K562 (cell line): ENCODE data around the gene TOGARAM2. TPM values are rescaled to one million over a fixed set of nuclear protein-coding genes. Genes with fewer than 3 reads are reported as not detected.

Source experiments
- ATAC-seq: fragments of 200-7000 bp; cut with Tn5 transposase; 3 replicates; pipeline ENCODE4 v1.9.1; 2020; ENCODE audit warnings: moderate library complexity
- BruUV-seq: library from RNA; stranded (reverse); fragments of 400-500 nt; replicated peaks from 2 replicates; lab custom pipeline; 2021; lab: Mats Ljungman, UMichigan
- CTCF ChIA-PET: fragments of 300-600 bp; formaldehyde crosslinking; extraction: SDS; loops from one replicate; lab custom pipeline; 2021; ENCODE audit warnings: low intra/inter-chr PET ratio; lab: Yijun Ruan, JAX
- POLR2A ChIA-PET: fragments of 300-600, 350-650 bp; sonication (Branson Sonifier 250); formaldehyde crosslinking; extraction: SDS; loops from one replicate; lab custom pipeline; 2021; ENCODE audit warnings: antibody characterized with exemption, inconsistent platforms; lab: Yijun Ruan, JAX
- DNase-seq, 4 experiments: peaks; one replicate each; pipeline versions ENCODE4 v3.0.0 to v3.0.0-alpha.2; 2011 to 2018; ENCODE audit warnings: low spot score in 3 of 4, mixed read lengths in 3 of 4; ENCODE audit errors: extremely low read depth in 1 of 4
- FAIRE-seq: peaks from 2 replicates; lab custom pipeline; 2011; peaks lifted over from hg19 to GRCh38; lab: Jason Lieb, UNC
- H2AFZ ChIP-seq: 2 replicates; pipeline ENCODE4 v1.6.0; 2011; ENCODE audit warnings: low read depth, low read length, control low read depth, inconsistent platforms
- H3K27ac ChIP-seq: fragments of 200-600 bp; 3 replicates; pipeline ENCODE4 v1.8.0; 2011; ENCODE audit warnings: low read depth, mild to moderate bottlenecking, control low read depth, inconsistent platforms, low read length, moderate library complexity, mixed read lengths; ENCODE audit errors: extremely low read depth
- H3K27me3 ChIP-seq, 2 experiments: fragments of 300-600 bp in 1 of 2; 2 replicates in 1 of 2; 3 replicates in 1 of 2; pipeline versions ENCODE4 v1.6.0 to v1.8.0; 2011; ENCODE audit warnings: inconsistent platforms in 2 of 2, low read length in 2 of 2, mild to moderate bottlenecking in 1 of 2, mixed read lengths in 1 of 2, moderate library complexity in 1 of 2; ENCODE audit not compliant: control insufficient read depth in 2 of 2, insufficient read depth in 2 of 2
- H3K36me3 ChIP-seq: fragments of 300-600 bp; 3 replicates; pipeline ENCODE4 v1.8.0; 2011; ENCODE audit warnings: mild to moderate bottlenecking, low read length, inconsistent platforms; ENCODE audit not compliant: control insufficient read depth, insufficient read depth
- H3K4me1 ChIP-seq, 2 experiments: fragments of 200-600 bp in 1 of 2; replicated peaks in 1 of 2; 2 replicates in 1 of 2; 3 replicates in 1 of 2; pipeline versions ENCODE4 v1.5.1 to v1.8.0; 2011; ENCODE audit warnings: inconsistent platforms in 2 of 2, low read length in 2 of 2, mild to moderate bottlenecking in 1 of 2, mixed read lengths in 1 of 2, moderate library complexity in 1 of 2; ENCODE audit not compliant: control insufficient read depth in 2 of 2, insufficient read depth in 2 of 2
- H3K4me2 ChIP-seq: 2 replicates; pipeline ENCODE4 v1.6.1; 2011; ENCODE audit warnings: low read length, control low read depth, inconsistent platforms, mixed read lengths; ENCODE audit not compliant: insufficient read depth
- H3K4me3 ChIP-seq: fragments of 200-600 bp; sonication (generic), shearing (Covaris generic); 2 replicates; pipeline ENCODE4 v1.5.1; 2016; ENCODE audit warnings: control low read depth, inconsistent platforms
- H3K79me2 ChIP-seq: fragments of 200-600 bp; 3 replicates; pipeline ENCODE4 v1.8.0; 2011; ENCODE audit warnings: low read length, inconsistent platforms; ENCODE audit not compliant: control insufficient read depth, insufficient read depth
- H3K9ac ChIP-seq, 2 experiments: 2 replicates each; pipeline versions ENCODE4 v1.6.0 to v1.6.1; 2011; ENCODE audit warnings: low read depth in 2 of 2, low read length in 2 of 2, control low read depth in 1 of 2, inconsistent platforms in 1 of 2, mild to moderate bottlenecking in 1 of 2, mixed read lengths in 1 of 2; ENCODE audit not compliant: insufficient read depth in 1 of 2
- H3K9me1 ChIP-seq: one replicate; pipeline ENCODE4 v1.6.0; 2011; ENCODE audit warnings: inconsistent platforms, mild to moderate bottlenecking, low read length, moderate library complexity; ENCODE audit not compliant: control insufficient read depth, insufficient read depth
- H3K9me3 ChIP-seq: replicated peaks from 2 replicates; pipeline ENCODE4 v1.5.1; 2011; ENCODE audit warnings: low read depth, low read length, inconsistent platforms; ENCODE audit not compliant: control insufficient read depth, insufficient read depth
- H4K20me1 ChIP-seq: replicated peaks from 2 replicates; pipeline ENCODE4 v1.6.1; 2011; ENCODE audit warnings: low read length, inconsistent platforms, mixed read lengths; ENCODE audit not compliant: control insufficient read depth, insufficient read depth
- BCLAF1 ChIP-seq, 2 experiments: fragments of 450-650 bp in 1 of 2; IDR thresholded peaks; 2 replicates each; pipeline ENCODE4 v1.6.1; 2011 to 2017; ENCODE audit warnings: low read depth in 2 of 2, antibody characterized with exemption in 1 of 2, borderline replicate concordance in 1 of 2, low read length in 1 of 2, mild to moderate bottlenecking in 1 of 2, mixed read lengths in 1 of 2; ENCODE audit not compliant: control insufficient read depth in 1 of 2
- SNRNP70 ChIP-seq: fragments of 200-400 bp; formaldehyde crosslinking; optimal IDR thresholded peaks from 2 replicates; pipeline ENCODE3; 2017; ENCODE audit warnings: low read depth, low read length
- TAF1 ChIP-seq: IDR thresholded peaks from 2 replicates; pipeline ENCODE4 v1.6.1; 2011; ENCODE audit warnings: mild to moderate bottlenecking, low read length, moderate library complexity; ENCODE audit not compliant: insufficient read depth, control insufficient read depth, severe bottlenecking; ENCODE audit errors: extremely low read depth
- ZNF354B ChIP-seq: fragments of 250-450 bp; sonication (Bioruptor Pico); IDR thresholded peaks from 2 replicates; pipeline ENCODE4 v1.4.0; 2020
- WGBS: fragments of 100-300 bp; shearing (Covaris generic); methylation state at CpG from one replicate; pipeline ENCODE4 v1.1.6; 2016; ENCODE audit warnings: low coverage, mixed read lengths; ENCODE audit not compliant: insufficient coverage; ENCODE audit errors: missing lambda C conversion rate; 5-methylcytosine and 5-hydroxymethylcytosine counted together
- in situ Hi-C: fragments of 300-500 bp; cut with MboI; formaldehyde crosslinking; loops from 4 replicates; pipeline ENCODE4 v1.15.0; 2018; ENCODE audit warnings: inconsistent platforms, mixed read lengths
- intact Hi-C: fragments of 100-400 bp; cut with micrococcal nuclease; formaldehyde crosslinking; loops from 2 replicates; pipeline ENCODE4 v1.14.2; 2022
- polyA plus RNA-seq, 8 experiments: library from polyadenylated mRNA; depleted of rRNA in 4 of 8; stranded (reverse) in 5 of 8; unstranded in 3 of 8; fragments of >200 nt; fragmentation: Nextera tagmentation in 2 of 8; fragmentation: Illumina TruSeq in 1 of 8; extraction: Ambion mirVana in 2 of 8; extraction: Trizol in 1 of 8; gene quantifications; 2 replicates each; pipeline versions ENCODE4 v1.2.1 to v1.2.3, GENCODE V29; 2011 to 2014; ENCODE audit warnings: inconsistent platforms in 1 of 8, missing spikeins in 1 of 8
- total RNA-seq, 7 experiments: library from RNA; depleted of rRNA in 6 of 7; stranded (reverse); fragments of >200 nt in 6 of 7; fragmentation: Illumina TruSeq in 2 of 7; extraction: Trizol in 2 of 7; gene quantifications; 2 replicates each; pipeline versions ENCODE4 v1.2.1 to v1.2.3, GENCODE V29; 2011 to 2021; ENCODE audit warnings: low replicate concordance in 1 of 7
- TF ChIP-seq, protein P1 (sequence below), 2 experiments: fragments of 450-650 bp; formaldehyde crosslinking in 1 of 2; IDR thresholded peaks; 2 replicates each; pipeline versions ENCODE4 v1.4.0 to v1.6.1; 2014 to 2020; ENCODE audit warnings: mild to moderate bottlenecking in 2 of 2, borderline replicate concordance in 1 of 2, low read depth in 1 of 2

Gene TOGARAM2
- total and polyA plus RNA-seq, 9 of the 15 experiments (the other 6 are each of a cell fraction or from before 2014, with no cell fraction given), result not detected

- no peak for ATAC-seq
- no peak overlapping the region for H3K4me3 ChIP-seq
- H4K20me1 ChIP-seq, result no peaks in the 10 kb centered on the region
- no peaks in the 10 kb centered on the region for H3K79me2 ChIP-seq
- WGBS, result 2% methylated on average over 14 of the region's 14 CpGs
- H3K4me1 ChIP-seq, result no peaks in the 10 kb centered on the region
- no peak overlapping the region for H3K9ac ChIP-seq
- intact Hi-C loops, result loop anchor here (10.0 kb wide), 1 partner anchor 119 kb away; no protein-coding TSS in a partner anchor
- H3K4me2 ChIP-seq, result no peak overlapping the region
- H3K27ac ChIP-seq, result no peak overlapping the region
- no peak for TF ChIP-seq SNRNP70
- TF ChIP-seq BCLAF1 (IDR thresholded peaks at IDR 0.05; ENCODE audit: borderline replicate concordance in 1 of 2, control insufficient read depth in 1 of 2, low read depth in 2 of 2, low read length in 1 of 2), result no peak
- TF ChIP-seq, protein P1, sequence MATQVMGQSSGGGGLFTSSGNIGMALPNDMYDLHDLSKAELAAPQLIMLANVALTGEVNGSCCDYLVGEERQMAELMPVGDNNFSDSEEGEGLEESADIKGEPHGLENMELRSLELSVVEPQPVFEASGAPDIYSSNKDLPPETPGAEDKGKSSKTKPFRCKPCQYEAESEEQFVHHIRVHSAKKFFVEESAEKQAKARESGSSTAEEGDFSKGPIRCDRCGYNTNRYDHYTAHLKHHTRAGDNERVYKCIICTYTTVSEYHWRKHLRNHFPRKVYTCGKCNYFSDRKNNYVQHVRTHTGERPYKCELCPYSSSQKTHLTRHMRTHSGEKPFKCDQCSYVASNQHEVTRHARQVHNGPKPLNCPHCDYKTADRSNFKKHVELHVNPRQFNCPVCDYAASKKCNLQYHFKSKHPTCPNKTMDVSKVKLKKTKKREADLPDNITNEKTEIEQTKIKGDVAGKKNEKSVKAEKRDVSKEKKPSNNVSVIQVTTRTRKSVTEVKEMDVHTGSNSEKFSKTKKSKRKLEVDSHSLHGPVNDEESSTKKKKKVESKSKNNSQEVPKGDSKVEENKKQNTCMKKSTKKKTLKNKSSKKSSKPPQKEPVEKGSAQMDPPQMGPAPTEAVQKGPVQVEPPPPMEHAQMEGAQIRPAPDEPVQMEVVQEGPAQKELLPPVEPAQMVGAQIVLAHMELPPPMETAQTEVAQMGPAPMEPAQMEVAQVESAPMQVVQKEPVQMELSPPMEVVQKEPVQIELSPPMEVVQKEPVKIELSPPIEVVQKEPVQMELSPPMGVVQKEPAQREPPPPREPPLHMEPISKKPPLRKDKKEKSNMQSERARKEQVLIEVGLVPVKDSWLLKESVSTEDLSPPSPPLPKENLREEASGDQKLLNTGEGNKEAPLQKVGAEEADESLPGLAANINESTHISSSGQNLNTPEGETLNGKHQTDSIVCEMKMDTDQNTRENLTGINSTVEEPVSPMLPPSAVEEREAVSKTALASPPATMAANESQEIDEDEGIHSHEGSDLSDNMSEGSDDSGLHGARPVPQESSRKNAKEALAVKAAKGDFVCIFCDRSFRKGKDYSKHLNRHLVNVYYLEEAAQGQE (IDR thresholded peaks at IDR 0.05; ENCODE audit: borderline replicate concordance), result no peak
- TF ChIP-seq, protein P1 (CRISPR knock-in tag; IDR thresholded peaks at IDR 0.05; ENCODE audit: low read depth), result no peak
- TF ChIP-seq TAF1, result no peak
- no peak for TF ChIP-seq ZNF354B (CRISPR knock-in tag)
- TF ChIP-seq, all 486 proteins: peak for 0
- H3K9me1 ChIP-seq, result no peaks in the 10 kb centered on the region
- FAIRE-seq, result no peak
- H3K36me3 ChIP-seq, result no peaks in the 10 kb centered on the region
- peaks cover 6 to 39% of the 10 kb centered on the region in 2 experiments; a peak in 4 of 5 replicates for H3K27me3 ChIP-seq
- no peaks in the 10 kb centered on the region for H3K9me3 ChIP-seq
- no TSS peak for BruUV-seq
- no peak for DNase-seq
- ChIA-PET POLR2A (no interaction called here), CTCF (no interaction called here)
- no peak overlapping the region for H2AFZ ChIP-seq
- in situ Hi-C loops, result no loop called here
Observed at GRCh38 chr2:29075894-29076705, 95.0 kb downstream of the TOGARAM2 start.
